ENCODE results near the gene RIC1. TPM values are rescaled to one million over a fixed set of nuclear protein-coding genes. Genes with fewer than 3 reads are reported as not detected.

RIC1 gene
- total RNA-seq, 1 experiment from 2014 or later = 25.5 TPM

GRCh38 chr9:5665059-5665458, 36.2 kb downstream of the RIC1 start:
- ChIA-PET POLR2A (no interaction called here), RAD21 (ENCODE audit: low non-redundant PET in 1 of 2, low total read pairs in 2 of 2, uncharacterized antibody in 2 of 2, unreplicated experiment in 2 of 2) (no interaction called here), CTCF (no interaction called here)
- Histone ChIP-seq H4K20me1 (ENCODE audit: insufficient read depth) (no peaks in the 10 kb centered on the region), H3K79me2 (ENCODE audit: insufficient read depth, low read length) (peaks cover 100% of the 10 kb centered on the region), H3K9me3 (ENCODE audit: control insufficient read depth in 1 of 2, insufficient read depth in 1 of 2, low read depth in 1 of 2, low read length in 2 of 2) (peaks cover 0 to 5% of the 10 kb centered on the region in 2 experiments; a peak in 1 of 4 replicates), H3K27me3 (ENCODE audit: insufficient read depth, low read length) (no peaks in the 10 kb centered on the region), H3K4me3 (replicated peaks in 1 of 2; ENCODE audit: low read depth in 1 of 2, low read length in 2 of 2) (no peak overlapping the region), H2AFZ (ENCODE audit: low read depth, low read length, poor library complexity, severe bottlenecking) (no peak overlapping the region), H3K9me2 (ENCODE audit: insufficient read depth) (no peaks in the 10 kb centered on the region), H3K9ac (ENCODE audit: low read length) (no peak overlapping the region), H3K27ac (ENCODE audit: low read depth, low read length) (no peak overlapping the region), H3K4me2 (ENCODE audit: low read length) (no peak overlapping the region), H3K36me3 (ENCODE audit: control insufficient read depth in 1 of 2, insufficient read depth in 2 of 2, low read length in 2 of 2) (no peaks in the 10 kb centered on the region), H3K4me1 (ENCODE audit: control insufficient read depth in 1 of 2, insufficient read depth in 2 of 2, low read length in 2 of 2) (peaks cover under 1 to 5% of the 10 kb centered on the region in 2 experiments; a peak in 3 of 4 replicates)
- intact Hi-C loops (cut with micrococcal nuclease) = no loop called here
- ATAC-seq = no peak
- no peak for DNase-seq (ENCODE audit: low read depth, low spot score)
- no peak for TF ChIP-seq CEBPB (IDR thresholded peaks at IDR 0.05; ENCODE audit: low read depth)
- no peak for TF ChIP-seq EZH2 (IDR thresholded peaks at IDR 0.05)
- no TSS peak for BruUV-seq (replicated peaks)

- peaks cover 0 to 5% of the 10 kb centered on the region in 2 experiments; a peak in 1 of 4 replicates for H3K9me3 ChIP-seq (ENCODE audit: control insufficient read depth in 1 of 2, insufficient read depth in 1 of 2, low read depth in 1 of 2, low read length in 2 of 2)
- 0 out of 4 replicates have a peak, but pooled peaks cover 0 to 4% of the 10 kb centered on the region in 2 experiments for H3K36me3 ChIP-seq (ENCODE audit: control insufficient read depth in 1 of 2, insufficient read depth in 2 of 2, low read length in 2 of 2)
- ChIA-PET RAD21 (ENCODE audit: low non-redundant PET in 1 of 2, low total read pairs in 2 of 2, uncharacterized antibody in 2 of 2, unreplicated experiment in 2 of 2) (no interaction called here), POLR2A (interaction anchor here (0.7 kb wide), 1 partner anchor 677 kb away, joined by 3 read pairs; no protein-coding TSS in a partner anchor), CTCF (no interaction called here)
- no peak for TF ChIP-seq JUND (IDR thresholded peaks at IDR 0.05)
- TF ChIP-seq SIN3A (IDR thresholded peaks at IDR 0.05; ENCODE audit: low read depth) = no peak
- no peak for TF ChIP-seq REST (IDR thresholded peaks at IDR 0.05; ENCODE audit: low read depth)
- no peak for TF ChIP-seq RAD21 (IDR thresholded peaks at IDR 0.05; ENCODE audit: low read depth)
- no peak for TF ChIP-seq ZBTB33 (IDR thresholded peaks at IDR 0.05; ENCODE audit: extremely low read depth, insufficient replicate concordance, low read length)
- TF ChIP-seq YY1 (IDR thresholded peaks at IDR 0.05; ENCODE audit: extremely low read depth, insufficient replicate concordance, low read depth, low read length) = no peak
- no peak for TF ChIP-seq EZH2phosphoT487 (IDR thresholded peaks at IDR 0.05; ENCODE audit: borderline replicate concordance)
- no peak overlapping the region for H3K4me2 ChIP-seq (ENCODE audit: low read length)
- no peaks in the 10 kb centered on the region for H3K27me3 ChIP-seq (ENCODE audit: insufficient read depth, low read length)
- no peak overlapping the region for H2AFZ ChIP-seq (ENCODE audit: low read depth, low read length, poor library complexity, severe bottlenecking)
- BruUV-seq (replicated peaks) = no TSS peak
- peaks cover 86% of the 10 kb centered on the region for H3K79me2 ChIP-seq (ENCODE audit: insufficient read depth, low read length)
- H3K9ac ChIP-seq (ENCODE audit: low read length) = no peak overlapping the region
- no peaks in the 10 kb centered on the region; the same call in 1 of the 2 replicates for H4K20me1 ChIP-seq (ENCODE audit: insufficient read depth)
- no peaks in the 10 kb centered on the region for H3K9me2 ChIP-seq (ENCODE audit: insufficient read depth)
- peaks cover 22 to 28% of the 10 kb centered on the region in 2 experiments for H3K4me1 ChIP-seq (ENCODE audit: control insufficient read depth in 1 of 2, insufficient read depth in 2 of 2, low read length in 2 of 2)
- DNase-seq (ENCODE audit: low read depth, low spot score) = no peak
- H3K4me3 ChIP-seq (replicated peaks in 1 of 2; ENCODE audit: low read depth in 1 of 2, low read length in 2 of 2) = no peak overlapping the region
- H3K27ac ChIP-seq (ENCODE audit: low read depth, low read length) = no peak overlapping the region
- intact Hi-C loops (cut with micrococcal nuclease) = no loop called here
- ATAC-seq = no peak
Observed at GRCh38 chr9:5667391-5667790, 38.5 kb downstream of the RIC1 start.

Data from HCT116 (cell line).